Kidney epithelial cell (primary cell): ENCODE data around the gene SORT1. TPM values are rescaled to one million over a fixed set of nuclear protein-coding genes. Genes with fewer than 3 reads are reported as not detected.
A peak's percentile ranks its signal among the peaks of the same experiment; 100 is the strongest.

Source experiments
- DNase-seq: peaks from one replicate; pipeline ENCODE4 v3.0.0-alpha.2; 2010; ENCODE audit warnings: low read depth
- H3K27me3 ChIP-seq: 2 replicates; pipeline ENCODE4 v1.6.0; 2011; ENCODE audit warnings: low read length; ENCODE audit not compliant: control insufficient read depth, insufficient read depth
- H3K36me3 ChIP-seq: 2 replicates; pipeline ENCODE4 v1.5.1; 2011; ENCODE audit warnings: low read length; ENCODE audit not compliant: control insufficient read depth, insufficient read depth
- H3K4me3 ChIP-seq: 2 replicates; pipeline ENCODE4 v1.5.1; 2011; ENCODE audit warnings: low read depth, mild to moderate bottlenecking, control low read depth, low read length
- total RNA-seq: library from RNA; depleted of rRNA; stranded (reverse); fragments of >200 nt; gene quantifications from 2 replicates; pipeline ENCODE4 v1.2.3, GENCODE V29; 2015
- TF ChIP-seq, protein P1 (sequence below): IDR thresholded peaks from 2 replicates; pipeline ENCODE4 v1.5.1; 2011; ENCODE audit warnings: mild to moderate bottlenecking, moderate library complexity, low read length, control low read depth, inconsistent platforms; ENCODE audit not compliant: insufficient read depth, poor library complexity, severe bottlenecking

SORT1 gene
- total RNA-seq, 1 donor from 2014 or later, result 65.2 TPM

DNA sequence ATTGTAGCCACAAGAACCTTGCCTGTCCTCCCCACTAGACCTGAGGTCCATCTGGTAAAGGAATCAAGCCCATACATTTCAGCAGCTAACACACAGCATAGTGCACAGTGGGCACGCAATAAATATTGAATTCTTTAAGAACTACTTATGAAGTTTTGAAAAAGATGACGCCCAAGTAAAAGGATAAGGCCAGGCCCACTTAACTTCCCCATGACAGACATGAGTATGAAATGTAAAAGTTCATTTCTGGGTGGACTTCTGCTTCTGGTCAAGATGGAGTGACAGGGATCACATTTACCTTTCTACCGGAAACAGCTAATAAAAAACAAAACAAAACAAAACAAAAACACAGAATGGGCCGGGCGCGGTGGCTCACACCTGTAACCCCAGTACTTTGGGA is 25.4 kb downstream of the SORT1 start:
- no peaks in the 10 kb centered on the region for H3K27me3 ChIP-seq
- TF ChIP-seq, protein P1, sequence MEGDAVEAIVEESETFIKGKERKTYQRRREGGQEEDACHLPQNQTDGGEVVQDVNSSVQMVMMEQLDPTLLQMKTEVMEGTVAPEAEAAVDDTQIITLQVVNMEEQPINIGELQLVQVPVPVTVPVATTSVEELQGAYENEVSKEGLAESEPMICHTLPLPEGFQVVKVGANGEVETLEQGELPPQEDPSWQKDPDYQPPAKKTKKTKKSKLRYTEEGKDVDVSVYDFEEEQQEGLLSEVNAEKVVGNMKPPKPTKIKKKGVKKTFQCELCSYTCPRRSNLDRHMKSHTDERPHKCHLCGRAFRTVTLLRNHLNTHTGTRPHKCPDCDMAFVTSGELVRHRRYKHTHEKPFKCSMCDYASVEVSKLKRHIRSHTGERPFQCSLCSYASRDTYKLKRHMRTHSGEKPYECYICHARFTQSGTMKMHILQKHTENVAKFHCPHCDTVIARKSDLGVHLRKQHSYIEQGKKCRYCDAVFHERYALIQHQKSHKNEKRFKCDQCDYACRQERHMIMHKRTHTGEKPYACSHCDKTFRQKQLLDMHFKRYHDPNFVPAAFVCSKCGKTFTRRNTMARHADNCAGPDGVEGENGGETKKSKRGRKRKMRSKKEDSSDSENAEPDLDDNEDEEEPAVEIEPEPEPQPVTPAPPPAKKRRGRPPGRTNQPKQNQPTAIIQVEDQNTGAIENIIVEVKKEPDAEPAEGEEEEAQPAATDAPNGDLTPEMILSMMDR, result no peak
- no peaks in the 10 kb centered on the region for H3K36me3 ChIP-seq
- no peak overlapping the region for H3K4me3 ChIP-seq
- DNase-seq, result no peak

DNA sequence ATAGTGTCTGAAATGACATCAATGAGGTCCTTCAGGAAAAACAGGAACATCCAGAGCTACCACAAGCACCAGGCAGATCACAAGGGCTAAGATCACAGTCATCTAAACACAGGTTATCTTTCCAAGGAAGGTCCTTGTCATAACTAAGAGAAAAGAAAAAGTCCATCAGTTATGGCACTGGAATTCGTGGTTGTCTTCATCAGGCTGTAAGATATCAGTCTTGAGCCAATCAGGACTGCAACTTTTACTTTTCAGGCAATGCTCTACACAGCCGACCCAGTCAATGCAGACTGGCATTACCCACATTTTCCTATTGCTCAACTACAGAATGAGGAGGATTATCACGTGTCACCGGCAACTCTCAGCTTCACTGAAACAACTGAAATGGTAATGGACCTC is 26.4 kb downstream of the SORT1 start:
- no peaks in the 10 kb centered on the region for H3K36me3 ChIP-seq
- H3K27me3 ChIP-seq, result no peaks in the 10 kb centered on the region
- no peak overlapping the region for H3K4me3 ChIP-seq
- peak; percentile 41 for DNase-seq
- TF ChIP-seq, protein P1, result no peak

DNA sequence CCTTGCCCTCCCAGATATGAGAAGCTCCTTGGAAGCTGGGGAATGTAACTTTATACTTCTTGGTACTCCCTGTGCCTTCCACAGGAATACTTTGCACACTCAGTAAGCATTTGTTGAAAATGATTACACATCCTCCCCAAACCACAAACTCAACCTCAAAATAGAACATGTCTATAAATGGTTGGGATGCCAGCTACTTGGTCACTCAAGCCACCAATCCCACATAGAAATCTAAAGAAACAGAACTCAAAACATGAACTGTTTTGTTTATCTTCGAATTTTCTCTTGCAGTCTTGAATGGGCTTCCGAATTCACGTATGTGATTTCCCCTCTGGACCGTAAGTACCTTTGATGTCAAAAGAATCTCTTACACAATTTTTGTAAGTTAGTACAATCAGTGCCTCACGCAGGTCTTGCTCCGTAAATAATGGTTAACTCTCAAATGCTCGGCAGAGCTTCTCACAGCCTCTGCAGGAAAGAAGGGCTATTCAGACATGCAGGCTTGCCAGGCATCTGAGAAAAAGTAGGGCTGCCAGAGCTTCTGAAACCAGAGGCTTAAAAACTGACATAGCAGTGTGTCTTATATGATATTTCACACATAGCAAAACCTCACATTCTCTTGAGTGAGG is 26.9 kb downstream of the SORT1 start:
- no peak overlapping the region for H3K4me3 ChIP-seq
- DNase-seq, result peak; percentile 94

DNA sequence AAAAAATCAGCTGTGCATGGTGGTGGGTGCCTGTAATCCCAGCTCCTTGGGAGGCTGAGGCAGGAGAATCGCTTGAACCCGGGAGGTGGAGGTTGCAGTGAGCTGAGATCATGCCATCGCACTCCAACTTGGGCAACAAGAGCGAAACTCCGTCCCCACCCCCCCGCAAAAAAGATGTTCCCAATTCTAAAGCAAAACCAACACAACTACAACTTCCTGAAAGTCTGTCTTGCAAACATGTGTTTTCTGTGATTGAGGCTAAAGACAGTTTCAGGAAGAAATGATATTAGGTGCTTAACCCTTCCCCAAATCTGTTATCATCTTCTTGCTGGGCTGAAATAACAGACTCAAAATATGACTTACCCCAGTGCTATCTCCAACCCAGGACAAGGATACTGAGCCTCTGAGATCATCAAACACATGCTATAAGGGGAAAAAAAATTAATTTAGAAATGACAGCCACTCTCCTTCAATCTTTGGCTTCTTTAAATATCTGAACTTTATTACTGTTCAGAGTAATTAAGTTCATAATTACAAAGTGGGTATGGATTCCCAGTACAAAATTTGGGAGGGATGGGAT is 28.5 kb downstream of the SORT1 start:
- no peaks in the 10 kb centered on the region for H3K27me3 ChIP-seq

More for the DNA sequence above, 26.9 kb downstream of the SORT1 start:
- TF ChIP-seq, protein P1, result no peak
- H3K27me3 ChIP-seq, result no peaks in the 10 kb centered on the region
- no peaks in the 10 kb centered on the region for H3K36me3 ChIP-seq

DNA sequence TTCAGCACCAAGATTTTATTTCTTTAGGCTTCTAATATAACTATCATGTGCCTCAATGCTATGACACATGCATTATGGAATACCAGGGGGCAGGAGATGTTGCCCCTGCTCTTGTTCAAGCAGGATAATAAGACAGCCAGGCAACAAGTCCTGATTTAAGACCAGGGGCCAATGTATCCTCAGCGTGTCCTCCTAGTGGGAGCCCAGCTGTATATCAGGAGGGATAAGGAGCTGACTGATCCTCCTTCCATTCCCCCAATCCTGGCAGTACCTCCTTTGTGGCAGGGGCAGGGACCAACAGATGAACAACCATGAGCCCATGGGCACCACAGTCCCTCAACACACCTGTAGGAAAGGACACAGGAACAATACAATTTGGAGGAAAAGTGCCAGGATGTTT is 29.3 kb downstream of the SORT1 start:
- Histone ChIP-seq H3K27me3 (no peaks in the 10 kb centered on the region), H3K4me3 (no peak overlapping the region), H3K36me3 (no peaks in the 10 kb centered on the region)
- DNase-seq, result no peak
- TF ChIP-seq, protein P1, result no peak

More for the DNA sequence above, 28.5 kb downstream of the SORT1 start:
- Histone ChIP-seq H3K36me3 (no peaks in the 10 kb centered on the region), H3K4me3 (no peak overlapping the region)
- TF ChIP-seq, protein P1, result no peak
- no peak for DNase-seq

DNA sequence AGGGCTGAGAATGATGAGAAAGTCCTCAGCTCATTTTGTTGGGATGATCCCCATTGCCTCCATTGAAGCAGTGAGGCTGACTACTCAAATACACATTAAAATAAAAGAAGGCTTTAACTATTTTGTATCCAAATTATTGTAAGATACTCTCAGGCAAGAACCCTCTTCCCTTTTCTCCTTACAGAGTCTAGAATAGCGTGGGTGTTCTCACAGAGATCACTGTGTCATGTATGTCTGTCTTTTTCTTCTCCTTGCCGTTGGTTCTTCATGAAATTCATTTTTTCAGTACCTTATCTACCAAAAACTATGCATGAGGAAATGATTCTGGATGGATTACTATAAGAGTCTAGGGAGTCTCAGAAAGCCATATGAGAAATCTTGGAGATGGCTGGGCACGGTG is 30.1 kb downstream of the SORT1 start:
- TF ChIP-seq, protein P1, result no peak
- Histone ChIP-seq H3K27me3 (no peaks in the 10 kb centered on the region), H3K36me3 (no peaks in the 10 kb centered on the region), H3K4me3 (no peak overlapping the region)
- DNase-seq, result no peak
